GM12891 (cell line): ENCODE data around the gene PIBF1.

Source experiments
- PAX5 ChIP-seq: IDR thresholded peaks from 2 replicates; pipeline ENCODE4 v1.6.1; 2011; ENCODE audit warnings: low read length, moderate library complexity, mild to moderate bottlenecking; ENCODE audit not compliant: insufficient read depth, severe bottlenecking
- POLR2A ChIP-seq: IDR thresholded peaks from 2 replicates; pipeline ENCODE4 v1.6.1; 2011; ENCODE audit warnings: low read depth, low read length, control low read depth
- POLR2AphosphoS5 ChIP-seq: IDR thresholded peaks from 2 replicates; pipeline ENCODE4 v1.6.1; 2011; ENCODE audit warnings: low read depth, low read length, control low read depth
- TAF1 ChIP-seq: IDR thresholded peaks from 2 replicates; pipeline ENCODE4 v1.6.1; 2011; ENCODE audit warnings: low read depth, low read length, control low read depth

GRCh38 chr13:72973234-72973633 is 191.3 kb downstream of the PIBF1 start:
- no peak for TF ChIP-seq POLR2AphosphoS5
- TF ChIP-seq POLR2A: no peak
- TF ChIP-seq TAF1: no peak
- no peak for TF ChIP-seq PAX5
